Anterior cingulate cortex (tissue), 58 donors: ENCODE measurements around the gene ATP2C1.

Experiments
- DNase-seq, 58 donors: peaks; one replicate each; lab custom pipeline; 2025; lab: John Stamatoyannopoulos, UW

The ATP2C1 gene

GRCh38 chr3:130894130-130894985, 474 bp downstream of the ATP2C1 start:
- DNase-seq: peak in 46 of 58 donors; percentile 3 to 84 (median 52)

- DNase-seq: no peak
Measured at GRCh38 chr3:130894986-130895280, 1.0 kb downstream of the ATP2C1 start.

- DNase-seq: no peak
Measured at GRCh38 chr3:130895690-130896488, 2.0 kb downstream of the ATP2C1 start.

- no peak for DNase-seq
Measured at GRCh38 chr3:130897316-130897715, 3.4 kb downstream of the ATP2C1 start.

GRCh38 chr3:130900959-130901358, 7.1 kb downstream of the ATP2C1 start:
- DNase-seq: no peak

DNA sequence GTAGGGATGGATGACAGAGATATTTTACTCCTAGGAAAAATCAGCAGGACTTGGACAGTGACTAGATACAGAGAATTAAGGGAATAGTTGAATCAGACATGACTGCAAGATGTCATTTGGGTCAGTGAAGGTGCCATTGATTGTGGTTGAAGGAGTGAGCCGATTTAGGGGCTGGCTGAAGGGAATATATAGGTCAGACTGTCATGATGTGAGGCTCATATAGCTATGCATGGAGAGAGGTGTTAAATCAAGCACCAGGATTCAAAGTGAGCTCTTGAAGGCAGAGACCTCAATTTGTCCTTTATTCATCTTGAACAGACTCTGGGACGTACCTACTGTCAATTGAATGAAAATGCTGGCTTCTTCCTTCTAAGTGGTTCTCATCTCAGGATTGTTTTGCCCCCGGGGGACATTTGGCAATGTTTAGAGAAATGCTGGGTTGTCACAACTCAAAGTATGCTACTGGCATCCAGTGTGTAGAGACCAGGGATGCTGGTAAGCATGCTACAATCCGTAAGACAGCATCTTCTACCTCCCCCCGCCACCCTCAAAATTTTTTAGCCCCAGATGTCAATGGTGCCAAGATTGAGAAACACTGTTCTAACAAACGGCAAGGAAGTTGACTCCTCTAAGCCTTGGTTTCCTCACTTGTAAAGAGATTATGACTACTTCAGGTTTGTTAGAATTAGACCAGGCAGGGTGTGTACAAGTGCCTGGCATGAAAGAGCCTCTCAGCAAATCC, 7.8 kb downstream of the ATP2C1 start:
- no peak for DNase-seq

DNA sequence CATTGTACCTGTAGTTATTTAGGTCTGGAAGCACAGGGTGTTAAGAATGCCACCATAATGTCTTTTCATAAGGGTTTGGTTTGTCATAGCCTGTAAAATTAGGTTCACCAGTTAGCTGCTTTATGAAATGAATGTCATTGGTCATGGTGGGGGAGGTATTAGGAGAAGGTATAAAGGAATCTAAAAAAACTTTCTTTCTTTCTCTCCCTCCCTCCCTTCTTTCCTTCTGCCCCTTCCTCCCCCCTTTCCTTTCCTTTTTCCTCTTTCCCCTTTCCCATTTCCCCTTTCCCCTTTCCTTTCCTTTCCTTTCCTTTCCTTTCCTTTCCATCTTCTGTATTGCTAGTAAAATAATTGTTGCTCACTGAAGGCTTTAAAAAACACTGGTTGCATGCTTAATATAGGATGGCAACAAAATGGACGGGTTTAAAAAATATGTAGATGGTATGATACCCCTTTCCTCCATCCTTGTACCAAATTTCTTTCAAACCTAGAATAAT, 9.6 kb downstream of the ATP2C1 start:
- DNase-seq: no peak

DNA sequence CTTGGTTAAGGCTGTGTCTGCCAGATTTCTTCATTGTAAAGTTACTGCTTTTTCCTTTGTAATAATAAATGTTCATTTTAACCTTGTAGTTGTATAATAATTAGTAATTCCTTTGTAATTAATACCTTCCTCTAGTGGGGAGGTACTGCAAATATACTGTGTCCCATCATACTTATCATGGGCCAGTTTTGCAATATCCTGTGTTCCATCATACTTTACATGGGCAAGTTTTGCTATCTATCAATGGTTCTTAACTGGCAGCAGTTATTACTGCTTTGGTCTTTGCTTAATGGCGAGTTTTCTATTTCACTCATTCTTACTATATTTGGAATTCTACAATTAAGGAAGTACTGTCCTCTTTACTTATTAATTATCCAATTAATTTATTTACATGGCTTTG, 10.6 kb downstream of the ATP2C1 start:
- no peak for DNase-seq

GRCh38 chr3:130905551-130905950, 11.7 kb downstream of the ATP2C1 start:
- no peak for DNase-seq

GRCh38 chr3:130906374-130906995, 12.6 kb downstream of the ATP2C1 start:
- no peak for DNase-seq

GRCh38 chr3:130907500-130907899, 13.6 kb downstream of the ATP2C1 start:
- DNase-seq: no peak

DNA sequence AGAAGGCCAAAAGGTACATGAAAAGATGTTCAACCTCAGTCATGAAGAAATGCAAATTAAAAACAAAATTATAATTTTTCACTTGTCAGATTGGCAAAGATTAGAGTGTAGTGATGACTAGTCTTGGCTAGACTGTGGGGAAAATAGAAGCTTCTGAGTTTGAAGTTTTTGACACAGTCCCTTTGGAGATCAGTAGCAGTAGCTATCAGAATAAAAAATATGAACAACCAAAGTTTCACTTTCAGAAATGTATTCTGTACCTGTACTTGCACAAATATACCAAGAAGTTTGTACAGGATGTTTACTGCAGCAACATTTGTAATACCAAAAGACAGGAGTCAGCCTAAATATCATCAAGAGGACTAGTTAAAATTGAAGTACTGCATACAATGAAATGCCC, 14.1 kb downstream of the ATP2C1 start:
- no peak for DNase-seq

GRCh38 chr3:130915567-130916292, 21.8 kb downstream of the ATP2C1 start:
- DNase-seq: no peak

DNA sequence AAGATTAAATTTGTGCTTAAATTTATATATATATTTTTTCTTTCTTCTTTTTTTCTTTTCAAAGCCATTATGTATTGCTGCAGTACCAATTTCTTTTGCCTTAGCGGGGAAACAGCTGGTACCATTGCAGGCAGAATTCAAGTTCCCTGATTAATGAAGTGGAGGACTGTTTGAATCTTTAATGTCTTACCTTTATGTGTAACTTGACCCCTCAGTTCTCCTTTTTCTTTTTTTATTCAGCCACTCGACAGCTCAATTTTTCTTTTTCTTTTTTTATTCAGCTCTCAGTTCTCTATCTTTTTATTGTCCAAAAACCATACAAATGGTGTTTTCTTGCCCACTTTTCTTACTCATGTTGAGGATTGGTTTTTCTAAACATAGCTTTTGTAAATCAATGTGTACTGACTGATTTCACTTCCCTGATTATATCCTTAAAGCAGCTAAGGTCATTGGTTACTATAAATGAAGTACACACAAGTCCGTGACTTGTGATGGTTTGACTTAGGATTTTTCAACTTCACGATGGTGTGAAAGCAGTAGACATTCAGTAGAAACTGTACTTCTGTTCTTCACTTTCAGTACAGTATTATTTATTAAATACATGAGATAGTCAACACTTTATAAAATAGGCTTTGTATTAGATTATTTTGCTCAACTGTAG, 22.8 kb downstream of the ATP2C1 start:
- DNase-seq: no peak

DNA sequence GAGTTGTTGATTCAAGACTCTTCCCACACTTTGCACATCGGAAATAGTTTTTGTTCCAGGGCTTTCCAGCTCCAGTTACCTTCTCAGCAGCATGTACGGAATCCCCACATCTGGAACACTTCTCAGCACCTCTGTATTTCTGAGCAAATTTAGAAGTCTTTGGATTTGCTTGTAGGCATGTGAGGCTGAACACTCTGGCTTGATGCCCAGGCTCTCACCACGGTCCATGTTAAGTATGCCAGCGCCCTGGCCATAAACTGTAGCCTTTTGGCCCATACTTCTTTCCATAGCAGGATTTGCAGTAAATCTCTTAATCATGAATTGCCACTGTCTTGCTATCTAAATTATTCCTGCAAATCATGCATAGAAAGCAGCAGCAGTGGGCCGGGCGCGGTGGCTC, 24.4 kb downstream of the ATP2C1 start:
- DNase-seq: peak in 1 of 58 donors; percentile 1

DNA sequence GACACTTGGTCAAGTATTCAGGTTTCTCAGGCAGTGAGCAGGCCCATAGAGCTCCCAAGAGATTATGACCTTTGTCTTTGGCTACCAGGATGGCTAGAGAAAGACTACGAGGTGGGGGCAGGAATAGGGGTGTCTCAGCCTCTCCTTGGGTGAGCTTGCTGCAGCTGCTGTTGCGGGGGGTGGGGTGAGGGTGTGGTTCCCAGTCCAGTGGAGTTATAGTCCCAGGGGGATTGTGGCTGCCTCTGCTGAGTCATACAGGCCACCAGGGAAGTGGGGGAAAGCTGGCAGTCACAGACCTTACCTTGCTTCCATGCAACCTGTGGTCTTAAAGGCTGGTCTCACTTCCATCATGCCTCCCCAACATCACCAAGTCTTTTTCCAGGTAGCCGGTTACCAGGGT, 31.7 kb downstream of the ATP2C1 start:
- no peak for DNase-seq

DNA sequence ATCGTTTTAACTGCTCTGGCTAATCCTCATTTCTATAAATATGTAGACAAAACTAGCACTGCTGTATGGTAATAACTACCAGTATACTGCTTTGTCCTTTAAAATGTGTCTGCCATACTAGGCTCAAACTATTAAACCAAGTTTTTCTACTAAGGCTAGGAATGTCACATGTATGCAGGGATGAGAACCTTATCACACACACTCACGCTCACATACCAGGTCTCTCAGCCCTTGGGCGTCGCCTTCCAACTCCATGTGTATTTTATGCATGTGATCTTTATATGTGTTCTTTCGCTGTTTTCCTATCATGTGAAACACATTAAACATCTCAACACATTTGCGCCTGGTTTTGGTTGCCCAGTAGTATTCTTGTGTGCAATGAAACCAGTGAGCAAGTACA, 32.6 kb downstream of the ATP2C1 start:
- DNase-seq: no peak

GRCh38 chr3:130929804-130930203, 35.9 kb downstream of the ATP2C1 start:
- no peak for DNase-seq

GRCh38 chr3:130932979-130933378, 39.1 kb downstream of the ATP2C1 start:
- no peak for DNase-seq
